Measurements from ENCODE around the gene IRF3. TPM values are rescaled to one million over a fixed set of nuclear protein-coding genes. Genes with fewer than 3 reads are reported as not detected.
"Not testable (repeated sequence)": the region's sequence is repeated elsewhere in the genome, so short reads cannot be mapped to it uniquely, and the experiment has no call there.

The IRF3 gene
- total RNA-seq, 1 donor from 2014 or later = 34.7 TPM

- DNase-seq (ENCODE audit: low read depth) = no peak
These were observed 14.4 kb downstream of the IRF3 start for GRCh38 chr19:49651029-49651819.

- no peak for DNase-seq (ENCODE audit: low read depth)
These were observed 19.1 kb downstream of the IRF3 start for GRCh38 chr19:49646586-49646985.

GRCh38 chr19:49645995-49646394, 19.7 kb downstream of the IRF3 start:
- DNase-seq (ENCODE audit: low read depth) = no peak

- no peak for DNase-seq (ENCODE audit: low read depth)
These were observed 20.1 kb downstream of the IRF3 start for GRCh38 chr19:49645592-49645991.

GRCh38 chr19:49643466-49643865, 22.2 kb downstream of the IRF3 start:
- DNase-seq (ENCODE audit: low read depth) = no peak

GRCh38 chr19:49642492-49643035, 23.1 kb downstream of the IRF3 start:
- DNase-seq (ENCODE audit: low read depth) = no peak

GRCh38 chr19:49641688-49642491, 23.8 kb downstream of the IRF3 start, which contains the start of gene SCAF1:
SCAF1 (plus strand) TSS chr19:49642209; CDS start chr19:49645027, 2,818 bp downstream.
- DNase-seq (ENCODE audit: low read depth) = peak; percentile 99

GRCh38 chr19:49640113-49640898, 25.4 kb downstream of the IRF3 start, which contains the start of gene RRAS:
RRAS (minus strand) TSS chr19:49640143; CDS start chr19:49640098, 45 bp downstream.
- DNase-seq (ENCODE audit: low read depth) = peak; percentile 100

GRCh38 chr19:49639401-49640112, 26.1 kb downstream of the IRF3 start:
- no peak for DNase-seq (ENCODE audit: low read depth)

GRCh38 chr19:49637821-49638738, 27.6 kb downstream of the IRF3 start:
- DNase-seq (ENCODE audit: low read depth) = peak; percentile 79

- no peak for DNase-seq (ENCODE audit: low read depth)
These were observed 29.3 kb downstream of the IRF3 start for GRCh38 chr19:49636233-49636932.

- DNase-seq (ENCODE audit: low read depth) = no peak
These were observed 30.0 kb downstream of the IRF3 start for GRCh38 chr19:49635530-49636232.

- DNase-seq (ENCODE audit: low read depth) = not testable (repeated sequence)
These were observed 32.4 kb downstream of the IRF3 start for GRCh38 chr19:49633273-49633672.

GRCh38 chr19:49632576-49632975, 33.1 kb downstream of the IRF3 start:
- DNase-seq (ENCODE audit: low read depth) = no peak

GRCh38 chr19:49631610-49632192, 34.0 kb downstream of the IRF3 start:
- DNase-seq (ENCODE audit: low read depth) = no peak

GRCh38 chr19:49631014-49631588, 34.6 kb downstream of the IRF3 start:
- no peak for DNase-seq (ENCODE audit: low read depth)

- DNase-seq (ENCODE audit: low read depth) = no peak
These were observed 36.0 kb downstream of the IRF3 start for GRCh38 chr19:49629659-49630058.
